PFSK-1 (cell line): ENCODE measurements around the gene MARF1.

Source experiments
- POLR2AphosphoS5 ChIP-seq: IDR thresholded peaks from 2 replicates; pipeline ENCODE4 v1.6.1; 2012; ENCODE audit warnings: low read depth, mild to moderate bottlenecking, control low read depth, low read length, moderate library complexity
- REST ChIP-seq, 2 experiments: IDR thresholded peaks; 2 replicates each; pipeline versions ENCODE4 v1.6.1 to v1.8.0; 2011 to 2012; ENCODE audit warnings: low read depth in 2 of 2, low read length in 2 of 2, control low read depth in 1 of 2, inconsistent platforms in 1 of 2, mild to moderate bottlenecking in 1 of 2, moderate library complexity in 1 of 2; ENCODE audit not compliant: insufficient read depth in 1 of 2
- SIN3A ChIP-seq: IDR thresholded peaks from 2 replicates; pipeline ENCODE4 v1.6.1; 2012; ENCODE audit warnings: mild to moderate bottlenecking, low read length, moderate library complexity, borderline replicate concordance; ENCODE audit not compliant: insufficient read depth
- TAF1 ChIP-seq: IDR thresholded peaks from 2 replicates; pipeline ENCODE4 v1.6.1; 2012; ENCODE audit warnings: low read length, control low read depth, borderline replicate concordance; ENCODE audit not compliant: insufficient read depth

GRCh38 chr16:15650698-15651171 is 7.8 kb upstream of the MARF1 start:
- TF ChIP-seq POLR2AphosphoS5: no peak
- no peak for TF ChIP-seq SIN3A
- no peak for TF ChIP-seq REST (IDR thresholded peaks at IDR 0.05; ENCODE audit: insufficient read depth in 1 of 2, low read depth in 2 of 2, low read length in 2 of 2)
- TF ChIP-seq TAF1: no peak
